ENCODE data around the gene GPR78.

GPR78 gene

DNA sequence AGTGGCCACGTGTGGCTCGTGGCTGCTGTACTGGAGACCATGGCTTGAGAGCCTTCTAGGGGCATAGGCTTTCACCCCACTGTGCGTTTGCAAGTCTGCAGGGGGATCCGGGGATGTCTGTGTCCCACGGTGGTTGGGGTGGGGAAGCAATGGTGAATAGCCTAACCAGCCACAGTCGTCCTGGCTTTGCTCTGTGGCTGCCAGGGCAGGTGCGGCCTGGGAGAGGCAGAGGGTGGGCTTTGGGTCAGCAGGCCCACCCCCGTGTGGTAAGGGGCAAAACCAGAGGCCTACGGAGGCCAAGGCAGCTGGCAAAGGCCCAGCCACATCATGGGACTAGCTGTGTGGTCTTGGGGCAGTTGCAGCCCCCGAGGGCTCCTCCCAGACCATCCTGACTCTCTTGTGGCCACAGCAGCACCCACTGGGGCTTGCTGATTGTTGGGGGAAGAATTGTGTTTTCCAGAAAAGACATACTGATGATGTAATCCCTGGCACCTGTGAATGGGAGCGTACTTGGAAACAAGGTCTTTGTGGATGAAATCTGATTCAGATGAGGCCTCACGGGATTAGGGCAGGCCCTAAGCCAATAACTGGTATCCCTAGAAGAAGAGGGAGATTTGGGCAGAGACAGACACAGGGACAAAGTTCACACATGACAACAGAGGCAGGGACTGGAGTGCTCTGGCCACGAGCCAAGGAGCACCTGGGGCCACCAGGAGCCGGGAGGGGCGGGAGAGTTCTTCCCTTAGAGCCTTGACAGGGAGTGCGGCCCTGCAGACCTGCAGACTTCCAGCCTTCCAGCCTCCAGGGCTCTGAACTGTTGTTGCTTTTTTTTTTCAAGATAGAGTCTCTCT lies 15.3 kb downstream of the GPR78 start:
- no peak for TF ChIP-seq CTCF (conservative IDR thresholded peaks at IDR 0.05; ENCODE audit: low read depth, low read length)
- Histone ChIP-seq H3K27me3 (ENCODE audit: insufficient read depth, low read depth) (peaks cover 7% of the 10 kb centered on the region; the same call in 1 of the 2 replicates), H2AFZ (ENCODE audit: low read depth) (no peak overlapping the region), H3K36me3 (ENCODE audit: insufficient read depth) (no peaks in the 10 kb centered on the region), H3K4me1 (ENCODE audit: low read depth, poor library complexity, severe bottlenecking) (no peaks in the 10 kb centered on the region), H3K4me2 (no peak overlapping the region), H3K27ac (no peak overlapping the region), H3K9ac (no peak overlapping the region), H3K4me3 (IDR thresholded peaks at IDR 0.05; ENCODE audit: insufficient read depth, low read depth, low read length) (no peak overlapping the region), H4K20me1 (ENCODE audit: insufficient read depth) (no peaks in the 10 kb centered on the region), H3K79me2 (ENCODE audit: insufficient read depth, low read depth) (no peaks in the 10 kb centered on the region)

- H3K4me1 ChIP-seq (ENCODE audit: low read depth, poor library complexity, severe bottlenecking): no peaks in the 10 kb centered on the region
- no peak for TF ChIP-seq CTCF (conservative IDR thresholded peaks at IDR 0.05; ENCODE audit: low read depth, low read length)
- no peaks in the 10 kb centered on the region for H3K36me3 ChIP-seq (ENCODE audit: insufficient read depth)
- no peaks in the 10 kb centered on the region for H3K79me2 ChIP-seq (ENCODE audit: insufficient read depth, low read depth)
- no peak overlapping the region for H3K9ac ChIP-seq
- H3K27me3 ChIP-seq (ENCODE audit: insufficient read depth, low read depth): peaks cover 3% of the 10 kb centered on the region; the same call in 1 of the 2 replicates
- no peak overlapping the region for H3K4me2 ChIP-seq
- H3K4me3 ChIP-seq (IDR thresholded peaks at IDR 0.05; ENCODE audit: insufficient read depth, low read depth, low read length): no peak overlapping the region
- H3K27ac ChIP-seq: no peak overlapping the region
- no peak overlapping the region for H2AFZ ChIP-seq (ENCODE audit: low read depth)
- H4K20me1 ChIP-seq (ENCODE audit: insufficient read depth): no peaks in the 10 kb centered on the region
Measured at GRCh38 chr4:8596891-8597290, 16.7 kb downstream of the GPR78 start.

DNA sequence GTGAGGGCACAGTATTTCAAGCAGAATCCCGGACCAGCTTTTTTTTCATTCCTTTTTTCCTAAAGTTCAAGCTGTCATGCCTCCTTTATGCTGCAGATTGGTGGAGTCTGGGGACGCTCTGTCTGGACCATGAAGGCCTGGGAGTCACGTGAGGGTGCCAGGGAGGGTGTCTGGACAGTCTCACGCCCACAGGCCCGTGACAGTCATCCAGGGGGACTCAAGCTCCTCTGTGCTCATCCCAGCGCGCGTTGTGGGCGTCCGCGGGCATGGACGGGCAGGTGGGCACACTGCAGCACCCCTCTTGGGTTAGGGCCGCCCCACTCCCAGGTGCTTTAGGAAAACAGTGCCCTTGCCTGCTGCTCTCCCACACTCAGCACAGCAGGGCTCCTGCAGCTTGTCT lies 17.1 kb downstream of the GPR78 start:
- peaks cover 3% of the 10 kb centered on the region; the same call in 1 of the 2 replicates for H3K27me3 ChIP-seq (ENCODE audit: insufficient read depth, low read depth)
- H3K4me2 ChIP-seq: no peak overlapping the region
- no peaks in the 10 kb centered on the region for H3K79me2 ChIP-seq (ENCODE audit: insufficient read depth, low read depth)
- H3K36me3 ChIP-seq (ENCODE audit: insufficient read depth): no peaks in the 10 kb centered on the region
- H2AFZ ChIP-seq (ENCODE audit: low read depth): no peak overlapping the region
- no peak overlapping the region for H3K27ac ChIP-seq
- H3K4me3 ChIP-seq (IDR thresholded peaks at IDR 0.05; ENCODE audit: insufficient read depth, low read depth, low read length): no peak overlapping the region
- TF ChIP-seq CTCF (conservative IDR thresholded peaks at IDR 0.05; ENCODE audit: low read depth, low read length): no peak
- no peaks in the 10 kb centered on the region for H3K4me1 ChIP-seq (ENCODE audit: low read depth, poor library complexity, severe bottlenecking)
- H3K9ac ChIP-seq: no peak overlapping the region
- H4K20me1 ChIP-seq (ENCODE audit: insufficient read depth): no peaks in the 10 kb centered on the region

GRCh38 chr4:8597791-8598190 lies 17.6 kb downstream of the GPR78 start:
- Histone ChIP-seq H3K4me3 (IDR thresholded peaks at IDR 0.05; ENCODE audit: insufficient read depth, low read depth, low read length) (no peak overlapping the region), H3K9ac (no peak overlapping the region), H3K27me3 (ENCODE audit: insufficient read depth, low read depth) (peaks cover 3% of the 10 kb centered on the region; the same call in 1 of the 2 replicates), H3K27ac (no peak overlapping the region), H3K36me3 (ENCODE audit: insufficient read depth) (no peaks in the 10 kb centered on the region), H3K4me1 (ENCODE audit: low read depth, poor library complexity, severe bottlenecking) (no peaks in the 10 kb centered on the region), H4K20me1 (ENCODE audit: insufficient read depth) (no peaks in the 10 kb centered on the region), H2AFZ (ENCODE audit: low read depth) (no peak overlapping the region), H3K4me2 (no peak overlapping the region), H3K79me2 (ENCODE audit: insufficient read depth, low read depth) (no peaks in the 10 kb centered on the region)
- TF ChIP-seq CTCF (conservative IDR thresholded peaks at IDR 0.05; ENCODE audit: low read depth, low read length): no peak
